Stimulated activated naive CD4-positive, alpha-beta T cell treated with Interleukin-2 at 50 U/mL for 16 hours (primary cell): ENCODE results near the gene CHAF1A.

ENCODE experiments used
- DNase-seq: peaks from one replicate; lab custom pipeline; 2025; lab: John Stamatoyannopoulos, UW

CHAF1A gene

GRCh38 chr19:4367336-4367723, 35.1 kb upstream of the CHAF1A start:
- no peak for DNase-seq

GRCh38 chr19:4367781-4368127, 34.7 kb upstream of the CHAF1A start:
- DNase-seq = no peak

- no peak for DNase-seq
Measured at GRCh38 chr19:4368128-4368820, 34.2 kb upstream of the CHAF1A start.

DNA sequence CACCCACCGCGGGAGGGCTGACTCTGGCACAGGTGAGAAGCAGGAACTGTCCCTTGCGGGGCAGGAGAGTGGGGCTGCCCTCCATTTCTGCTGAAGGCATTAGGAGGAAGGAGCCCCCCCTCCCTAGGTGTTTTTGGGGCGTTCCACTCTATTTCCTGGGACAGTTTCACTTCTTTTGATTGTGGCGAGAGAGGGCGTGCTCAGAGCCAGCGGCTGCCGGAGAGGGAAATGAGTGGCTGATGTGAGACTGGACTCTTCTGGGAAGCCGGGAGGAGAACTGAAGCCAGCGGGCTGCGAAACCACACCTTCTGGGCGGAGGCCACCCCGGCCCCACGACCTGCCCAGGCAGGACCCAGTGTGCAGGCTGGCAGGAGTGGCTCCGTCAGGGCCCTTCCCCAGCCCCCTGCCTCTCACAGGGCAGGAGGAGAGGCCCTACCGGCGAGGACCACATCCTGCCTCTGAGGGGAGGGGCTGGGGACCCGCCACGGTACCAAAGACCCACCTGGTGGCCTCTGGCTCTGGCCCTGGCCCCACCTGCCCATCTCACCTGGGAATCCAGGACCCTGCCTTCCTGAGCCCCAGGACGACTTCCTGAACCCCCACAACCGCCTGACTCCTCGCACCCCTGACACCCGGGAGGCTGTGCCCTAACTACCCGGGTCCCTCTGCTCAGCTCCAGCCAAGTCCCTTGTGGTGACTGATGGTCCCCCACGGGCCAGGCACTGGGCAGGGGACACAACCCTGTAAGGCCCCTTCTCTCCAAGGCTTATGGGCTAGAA, 33.1 kb upstream of the CHAF1A start:
- peak; percentile 67 for DNase-seq

DNA sequence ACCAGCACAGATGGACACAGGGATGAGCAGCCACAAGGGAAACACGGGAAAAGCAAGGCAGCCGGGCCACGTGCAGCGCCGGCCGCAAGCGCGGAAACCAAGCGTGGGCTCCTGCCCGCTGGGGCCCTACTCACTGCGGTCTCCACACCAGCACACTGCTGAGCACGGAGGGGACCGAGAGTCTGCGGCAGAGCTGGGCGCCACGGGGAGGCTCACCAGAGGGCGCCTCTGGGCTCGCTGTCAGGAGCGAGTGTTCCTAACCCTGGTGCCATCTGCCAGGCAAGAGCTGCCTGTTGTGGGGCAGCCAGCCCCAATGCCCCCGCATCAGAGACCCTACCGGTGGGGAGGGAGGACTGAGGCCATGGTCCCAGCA, 32.6 kb upstream of the CHAF1A start:
- peak; percentile 74 for DNase-seq

DNA sequence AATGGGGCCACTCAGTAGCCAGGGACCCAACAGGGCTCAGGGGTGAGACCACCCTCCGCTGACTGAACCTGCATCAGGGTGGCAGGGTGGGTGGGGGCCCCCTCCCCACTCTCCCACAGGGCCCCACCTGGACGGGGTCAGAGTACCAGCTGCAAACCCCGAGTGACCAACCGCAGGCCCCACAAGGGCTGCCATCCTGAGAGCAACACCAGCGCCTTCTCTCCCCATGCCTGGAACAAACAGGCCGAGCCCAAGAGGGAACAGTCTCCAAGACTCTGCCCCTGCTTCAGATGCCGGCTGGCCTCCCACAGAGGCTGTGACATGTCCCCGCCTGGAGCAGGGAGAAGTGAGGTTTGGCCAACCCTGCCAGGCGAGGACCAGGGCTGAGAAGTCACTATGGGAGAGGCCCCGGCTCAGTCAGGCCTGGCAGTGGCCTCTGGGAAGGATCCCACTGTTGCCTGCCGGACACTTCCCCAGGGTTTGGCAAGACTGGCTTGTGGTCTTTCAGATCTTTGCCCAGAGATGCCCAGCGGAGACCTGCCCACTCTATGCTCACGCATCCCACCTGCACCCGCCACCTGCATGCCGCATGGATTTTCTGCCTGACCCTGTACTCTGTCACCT, 31.9 kb upstream of the CHAF1A start:
- DNase-seq = no peak

DNA sequence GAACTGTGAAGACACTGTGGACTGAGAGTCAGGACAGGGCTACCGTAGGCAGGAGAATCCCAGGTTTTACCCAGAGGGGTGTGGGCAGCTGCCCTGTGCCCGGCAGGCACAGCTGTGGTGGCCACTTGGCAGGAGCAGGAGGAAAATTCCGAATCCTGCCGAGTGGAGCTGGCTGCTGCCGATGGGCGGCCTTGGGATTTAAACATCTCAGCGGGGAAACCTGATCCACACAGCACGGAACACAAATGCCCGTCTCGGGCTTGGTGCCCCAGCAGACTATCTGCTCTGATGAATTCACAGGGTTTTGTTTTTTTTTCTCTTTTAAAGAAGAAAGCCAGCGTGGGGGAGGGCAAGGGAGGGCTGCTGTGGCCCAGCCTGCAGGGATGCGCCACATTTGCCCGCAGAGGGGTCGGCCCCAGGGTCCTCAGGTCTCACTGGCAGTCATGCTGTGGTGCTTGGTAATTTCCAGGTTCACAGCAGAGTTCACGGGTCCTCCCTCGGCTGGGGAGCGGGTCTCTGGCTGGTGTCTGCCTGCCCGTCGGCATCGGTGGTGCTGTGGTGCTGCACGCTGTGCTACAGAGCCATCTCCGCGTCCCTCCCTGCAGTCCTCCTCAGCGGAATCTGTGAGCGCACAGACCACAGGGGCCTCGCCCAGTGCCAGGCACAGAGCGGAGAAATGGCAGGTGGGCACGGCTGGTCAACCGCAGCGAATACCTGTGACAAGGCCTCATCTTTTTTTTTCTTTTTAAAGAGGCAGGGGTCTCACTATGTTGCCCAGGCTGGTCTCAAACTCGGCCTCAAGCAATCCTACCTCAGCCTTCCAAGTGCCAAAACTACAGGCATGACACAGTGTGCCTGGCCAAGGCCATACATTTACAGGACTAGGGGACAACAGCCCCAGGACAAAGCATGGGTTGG, 30.9 kb upstream of the CHAF1A start:
- no peak for DNase-seq

- DNase-seq = no peak
Measured at GRCh38 chr19:4372165-4373012, 30.1 kb upstream of the CHAF1A start.

DNA sequence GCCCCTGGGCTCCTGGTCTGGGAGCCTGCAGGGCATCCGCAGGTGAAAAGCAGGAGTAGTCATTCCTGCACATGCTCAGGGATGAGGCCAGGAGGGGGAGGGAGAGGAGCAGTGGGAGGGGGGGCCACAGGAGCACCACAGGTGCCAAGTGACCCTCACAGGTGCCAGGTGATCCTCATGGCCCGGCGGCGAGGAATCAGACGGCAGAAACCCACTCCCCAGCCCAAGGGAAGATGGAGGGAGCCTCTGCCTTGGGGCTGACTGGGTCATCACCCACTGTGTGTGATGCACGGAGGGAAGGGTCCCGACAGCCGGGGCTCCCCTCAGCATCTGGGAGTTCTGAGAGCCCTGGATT, 29.4 kb upstream of the CHAF1A start:
- no peak for DNase-seq

- no peak for DNase-seq
Measured at GRCh38 chr19:4373601-4374497, 28.6 kb upstream of the CHAF1A start.

DNA sequence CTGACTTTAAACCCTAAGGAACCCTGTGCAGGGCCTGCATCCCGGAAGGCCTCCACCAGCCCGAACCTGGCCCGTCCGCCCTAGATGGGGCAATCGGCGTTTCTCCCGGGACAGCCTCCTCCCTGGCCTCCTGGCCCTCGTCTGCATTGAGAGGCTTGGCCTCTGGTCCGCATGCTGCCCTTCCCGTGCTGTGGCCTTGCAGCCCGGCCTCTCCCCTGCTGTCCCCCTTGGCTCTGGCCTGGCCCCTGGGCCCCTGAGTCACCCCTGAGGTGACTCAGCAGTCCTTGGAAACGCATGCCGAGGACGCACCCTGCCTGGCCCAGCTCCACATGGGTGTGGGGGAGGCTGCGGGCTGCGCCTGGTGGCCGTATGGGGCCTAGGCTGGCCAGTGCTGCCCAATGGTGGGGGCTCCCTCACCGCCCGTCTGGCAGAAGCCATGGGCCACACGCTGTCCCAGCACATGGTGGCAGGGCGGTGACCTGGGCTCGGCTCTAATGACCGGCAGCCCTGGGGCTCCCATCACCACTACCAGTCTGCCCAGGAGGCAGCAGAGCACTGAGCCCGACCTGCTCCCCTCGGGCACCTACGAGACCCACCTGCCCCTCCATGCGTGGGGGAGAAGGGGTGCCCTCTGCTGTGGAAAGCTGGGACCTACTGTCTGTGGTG, 27.8 kb upstream of the CHAF1A start:
- DNase-seq = no peak

GRCh38 chr19:4375164-4376027, 27.0 kb upstream of the CHAF1A start:
- DNase-seq = no peak

DNA sequence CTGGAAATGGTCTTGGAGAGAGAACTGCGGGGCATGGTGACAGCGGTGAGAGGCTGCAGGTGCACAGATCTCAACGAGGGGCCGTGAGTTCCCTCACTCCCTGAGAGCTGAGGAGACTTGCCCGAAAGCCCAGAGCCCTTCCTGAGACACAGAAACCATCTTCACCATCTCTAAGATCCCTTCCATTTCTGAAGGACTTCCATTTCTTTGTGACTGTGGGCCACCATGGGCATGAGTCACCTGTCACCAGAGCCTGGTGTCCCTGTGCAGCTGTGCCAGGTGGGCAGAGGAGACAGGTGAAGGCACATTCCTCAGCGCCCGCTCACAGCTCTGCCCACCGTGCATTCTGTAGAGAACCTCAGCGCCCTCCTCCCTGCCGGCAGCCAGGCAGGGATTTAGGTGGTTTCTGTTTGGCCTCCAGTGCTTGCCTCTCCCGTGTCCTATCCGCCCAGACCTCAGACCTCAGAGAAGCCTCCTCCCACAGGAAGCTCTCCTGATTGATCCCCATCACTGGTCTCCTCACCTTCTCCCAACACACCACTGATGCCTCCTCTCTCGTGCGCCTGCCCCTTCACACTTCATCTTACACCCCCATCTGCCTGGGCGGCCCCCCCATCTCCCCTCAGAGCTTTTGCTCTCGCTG, 26.3 kb upstream of the CHAF1A start:
- DNase-seq = no peak

DNA sequence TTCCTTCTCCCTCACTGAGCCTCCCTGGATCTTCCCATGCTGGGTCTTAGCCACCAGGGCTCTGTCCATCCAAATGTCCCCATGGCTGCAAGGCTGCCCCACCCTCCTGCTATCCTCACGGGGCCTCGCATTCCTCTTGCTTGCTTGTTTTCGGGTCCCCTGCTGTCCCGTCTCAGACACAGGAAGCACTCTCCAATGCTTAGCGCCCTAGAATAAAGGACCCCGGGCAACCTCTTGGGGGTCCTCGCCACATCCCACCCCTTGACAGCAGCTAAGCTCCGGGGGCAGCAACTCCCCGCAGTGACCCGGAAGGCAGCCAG, 25.8 kb upstream of the CHAF1A start:
- DNase-seq = no peak

GRCh38 chr19:4376991-4377781, 25.3 kb upstream of the CHAF1A start:
- no peak for DNase-seq

- no peak for DNase-seq
Measured at GRCh38 chr19:4378886-4379285, 23.6 kb upstream of the CHAF1A start.

- peak; percentile 28 for DNase-seq
Measured at GRCh38 chr19:4379383-4380253, 22.8 kb upstream of the CHAF1A start.
